Activated CD8-positive, alpha-beta T cell treated with anti-CD3 and anti-CD28 coated beads for 36 hours (primary cell): Measurements from ENCODE around the gene VCL. TPM values are rescaled to one million over a fixed set of nuclear protein-coding genes. Genes with fewer than 3 reads are reported as not detected.
"Not testable (repeated sequence)": the region's sequence is repeated elsewhere in the genome, so short reads cannot be mapped to it uniquely, and the experiment has no call there.

Experiments
- ATAC-seq: fragments of 200-7000 bp; cut with Tn5 transposase; one replicate; pipeline ENCODE4 v1.10.0; 2021; ENCODE audit warnings: mild to moderate bottlenecking, moderate library complexity
- CTCF ChIA-PET: fragments of 350-600 bp; sonication (Branson Sonifier 250); formaldehyde crosslinking; loops from one replicate; lab custom pipeline; 2021; ENCODE audit warnings: antibody characterized with exemption; lab: Charles Lee
- POLR2A ChIA-PET: fragments of 350-600 bp; sonication (Branson Sonifier 250); formaldehyde crosslinking; loops from one replicate; lab custom pipeline; 2021; ENCODE audit warnings: antibody characterized with exemption; lab: Charles Lee
- DNase-seq: peaks from one replicate; pipeline ENCODE4 v3.0.0-alpha.2; 2020
- H3K27ac Mint-ChIP-seq: one replicate; pipeline ENCODE4 v1.8.0; 2021; ENCODE audit warnings: mild to moderate bottlenecking, mixed read lengths
- H3K27me3 Mint-ChIP-seq: one replicate; pipeline ENCODE4 v1.8.0; 2021; ENCODE audit warnings: mixed read lengths
- H3K36me3 Mint-ChIP-seq: one replicate; pipeline ENCODE4 v1.8.0; 2021; ENCODE audit warnings: low read depth, mixed read lengths
- H3K4me1 Mint-ChIP-seq: one replicate; pipeline ENCODE4 v1.8.0; 2021; ENCODE audit warnings: low read depth, mixed read lengths
- H3K4me3 Mint-ChIP-seq: one replicate; pipeline ENCODE4 v1.8.0; 2021; ENCODE audit warnings: mild to moderate bottlenecking, moderate library complexity, mixed read lengths
- H3K9me3 Mint-ChIP-seq: one replicate; pipeline ENCODE4 v1.8.0; 2021; ENCODE audit warnings: mixed read lengths
- CTCF ChIP-seq: fragments of 200-600 bp; IDR thresholded peaks from one replicate; pipeline ENCODE4 v1.8.0; 2022; ENCODE audit warnings: antibody characterized with exemption, mild to moderate bottlenecking
- intact Hi-C: fragments of 100-400 bp; cut with micrococcal nuclease; formaldehyde crosslinking; loops from one replicate; pipeline ENCODE4 v1.10.0; 2022
- total RNA-seq, 2 experiments: library from RNA; stranded (reverse); gene quantifications; one replicate each; pipeline ENCODE4 v1.2.3, GENCODE V29; 2021

Gene VCL
- total RNA-seq, 2 experiments from 2014 or later: 16.9 to 17.7 TPM

DNA sequence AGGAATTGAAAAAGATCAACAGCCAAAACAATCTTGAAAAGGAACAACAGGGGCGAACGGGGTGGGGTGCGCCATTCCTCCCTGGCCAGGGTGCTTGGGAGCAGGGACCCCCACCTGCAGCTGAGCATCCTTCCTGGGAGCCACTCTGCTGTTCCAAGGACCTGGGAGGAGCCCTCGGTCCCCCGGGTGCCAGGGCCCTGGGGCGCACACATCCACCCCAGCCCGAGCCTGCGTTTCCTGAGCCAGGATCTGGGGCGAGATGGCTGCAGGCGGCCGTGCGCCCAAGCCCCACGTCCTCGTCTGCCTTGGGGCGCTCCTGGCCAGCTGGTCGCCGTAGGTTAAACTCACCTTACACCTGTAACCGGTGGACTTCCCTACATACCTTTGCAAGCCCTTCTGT is 142.1 kb downstream of the VCL start:
- TF ChIP-seq CTCF: no peak
- Mint-ChIP-seq H3K27me3 (no peaks in the 10 kb centered on the region), H3K9me3 (no peaks in the 10 kb centered on the region), H3K36me3 (peaks cover 20% of the 10 kb centered on the region), H3K4me3 (no peak overlapping the region), H3K4me1 (peaks cover 6% of the 10 kb centered on the region), H3K27ac (no peak overlapping the region)
- ChIA-PET POLR2A (interaction anchor here (0.9 kb wide), 1 partner anchor 25 kb away, joined by 3 read pairs; no protein-coding TSS in a partner anchor), CTCF (interaction anchor here (2.3 kb wide), 1 partner anchor 74 kb away, joined by 9 read pairs; no protein-coding TSS in a partner anchor)
- intact Hi-C loops: no loop called here
- ATAC-seq: no peak
- no peak for DNase-seq

DNA sequence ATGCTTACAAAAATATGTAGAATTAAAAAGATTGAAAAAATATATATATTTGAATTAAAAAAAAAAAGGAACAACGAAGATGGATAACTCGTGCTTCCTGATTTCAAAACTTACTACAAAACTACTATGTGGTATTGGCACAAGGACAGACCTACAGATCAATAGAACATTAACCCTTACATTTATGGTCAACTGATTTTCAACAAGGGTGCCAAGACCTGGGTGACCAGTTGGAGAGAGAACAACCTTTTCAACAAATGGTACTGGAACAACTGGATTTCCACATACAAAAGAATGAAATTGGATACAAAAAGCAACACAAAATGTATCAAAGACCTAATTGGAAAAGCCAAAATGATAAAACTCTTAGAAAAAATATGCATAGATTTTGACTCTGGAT is 142.6 kb downstream of the VCL start:
- CTCF ChIA-PET: no interaction called here
- Mint-ChIP-seq H3K27ac (no peak overlapping the region), H3K4me3 (no peak overlapping the region), H3K36me3 (peaks cover 21% of the 10 kb centered on the region), H3K4me1 (peaks cover 9% of the 10 kb centered on the region), H3K27me3 (no peaks in the 10 kb centered on the region), H3K9me3 (no peaks in the 10 kb centered on the region)
- intact Hi-C loops: no loop called here
- TF ChIP-seq CTCF: no peak
- POLR2A ChIA-PET: no interaction called here
- ATAC-seq (no peak), DNase-seq (no peak)

- intact Hi-C loops: no loop called here
- Mint-ChIP-seq H3K36me3 (peaks cover 22% of the 10 kb centered on the region), H3K27me3 (no peaks in the 10 kb centered on the region), H3K27ac (no peak overlapping the region), H3K4me3 (no peak overlapping the region), H3K4me1 (peaks cover 27% of the 10 kb centered on the region), H3K9me3 (no peaks in the 10 kb centered on the region)
- no peak for TF ChIP-seq CTCF
- ChIA-PET POLR2A (no interaction called here), CTCF (interaction anchor here (0.5 to 1.0 kb wide), 3 partner anchors 25 to 594 kb away, joined by 3 read pairs; no protein-coding TSS in a partner anchor)
- DNase-seq (no peak), ATAC-seq (no peak)
Measured at GRCh38 chr10:74145133-74145532, 147.2 kb downstream of the VCL start.

DNA sequence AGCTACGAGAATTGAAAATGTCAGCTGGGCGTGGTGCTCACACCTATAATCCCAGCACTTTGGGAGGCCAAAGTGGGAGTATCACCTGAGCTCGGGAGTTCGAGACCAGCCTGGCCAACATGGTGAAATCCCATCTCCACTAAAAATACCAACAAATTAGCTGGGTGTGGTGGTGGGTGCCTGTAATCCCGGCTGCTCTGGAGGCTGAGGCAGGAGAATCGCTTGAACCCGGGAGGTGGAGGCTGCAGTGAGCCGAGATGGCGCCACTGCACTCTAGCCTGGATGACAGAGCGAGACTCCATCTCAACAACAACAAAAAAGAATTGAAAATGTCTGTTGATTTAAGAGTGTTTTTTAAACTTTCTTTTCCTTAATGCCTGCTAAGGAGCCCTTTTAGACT is 149.1 kb downstream of the VCL start:
- H3K4me3 Mint-ChIP-seq, ATAC-seq, intact Hi-C loops, H3K27me3 Mint-ChIP-seq, H3K27ac Mint-ChIP-seq, DNase-seq, H3K9me3 Mint-ChIP-seq: not testable (repeated sequence)
- Mint-ChIP-seq H3K36me3 (peaks cover 22% of the 10 kb centered on the region), H3K4me1 (peaks cover 25% of the 10 kb centered on the region)
- ChIA-PET POLR2A (interaction anchor here (0.7 to 1.3 kb wide), 2 partner anchors 9 to 1075 kb away, joined by 3 to 5 read pairs; no protein-coding TSS in a partner anchor), CTCF (interaction anchor here (1.7 to 2.2 kb wide), 2 partner anchors 23 to 66 kb away, joined by 4 to 6 read pairs; no protein-coding TSS in a partner anchor)

DNA sequence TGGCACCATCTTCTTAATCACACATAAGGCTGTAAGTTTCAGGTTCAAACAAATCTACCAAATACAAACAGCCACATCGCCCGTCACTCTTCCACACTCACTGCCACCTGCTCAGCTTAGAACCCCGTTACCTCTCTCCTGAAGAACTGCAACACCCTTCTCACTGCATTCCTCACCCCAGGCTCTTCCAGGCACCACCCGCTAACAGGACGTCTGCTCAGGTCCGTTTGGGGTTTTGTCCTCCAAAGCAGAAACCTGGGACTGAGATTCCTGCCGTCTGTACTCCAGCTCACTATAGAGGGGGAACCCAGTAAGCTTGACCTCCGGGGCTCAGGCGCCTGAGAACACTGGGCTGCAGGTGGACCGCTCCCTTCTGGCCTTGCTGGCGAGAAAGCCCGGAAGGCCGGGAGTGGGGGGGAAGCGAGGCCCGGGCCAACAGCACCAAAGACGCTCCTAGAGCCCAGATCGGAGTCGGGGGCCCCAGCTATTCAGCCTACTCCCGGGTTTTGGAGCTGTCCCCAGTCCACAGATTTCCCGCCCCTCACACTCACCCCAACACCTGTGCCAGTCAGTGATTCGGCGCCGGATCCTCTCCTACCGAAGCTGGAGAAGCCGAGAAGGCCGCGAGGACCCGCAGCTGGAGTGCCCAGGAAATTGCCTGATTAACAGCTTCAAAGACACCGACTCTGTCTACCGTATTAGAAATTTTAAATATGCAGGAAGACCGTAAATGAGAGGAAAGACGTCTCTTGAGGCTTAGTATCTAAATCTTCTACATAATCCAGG is 152.5 kb downstream of the VCL start, which contains the start of gene AP3M1:
Gene AP3M1 (minus strand): TSS at position 625 of the 786 bp plus-strand sequence. CDS start 12,449 bp downstream, outside the sequence.
- Mint-ChIP-seq H3K36me3 (peaks cover 21% of the 10 kb centered on the region), H3K4me3 (no peak within 1 kb of the TSS), H3K9me3 (no peaks in the 10 kb centered on the region), H3K27ac (no peak within 1 kb of the TSS), H3K4me1 (peaks cover 33% of the 10 kb centered on the region), H3K27me3 (no peaks in the 10 kb centered on the region)
- intact Hi-C loops: no loop called here
- POLR2A ChIA-PET: interaction anchor here (0.6 to 2.1 kb wide), 17 partner anchors 8 to 518 kb away, joined by 3 to 9 read pairs (median 4); no protein-coding TSS in a partner anchor
- no peak for TF ChIP-seq CTCF
- CTCF ChIA-PET: interaction anchor here (0.7 to 2.5 kb wide), 7 partner anchors 13 to 950 kb away, joined by 3 to 12 read pairs (median 3); no protein-coding TSS in a partner anchor
- DNase-seq (peak; percentile 86), ATAC-seq (peak; percentile 67)
